Measurements from ENCODE around the gene TECPR1. TPM values are rescaled to one million over a fixed set of nuclear protein-coding genes. Genes with fewer than 3 reads are reported as not detected.

The TECPR1 gene, protein sequence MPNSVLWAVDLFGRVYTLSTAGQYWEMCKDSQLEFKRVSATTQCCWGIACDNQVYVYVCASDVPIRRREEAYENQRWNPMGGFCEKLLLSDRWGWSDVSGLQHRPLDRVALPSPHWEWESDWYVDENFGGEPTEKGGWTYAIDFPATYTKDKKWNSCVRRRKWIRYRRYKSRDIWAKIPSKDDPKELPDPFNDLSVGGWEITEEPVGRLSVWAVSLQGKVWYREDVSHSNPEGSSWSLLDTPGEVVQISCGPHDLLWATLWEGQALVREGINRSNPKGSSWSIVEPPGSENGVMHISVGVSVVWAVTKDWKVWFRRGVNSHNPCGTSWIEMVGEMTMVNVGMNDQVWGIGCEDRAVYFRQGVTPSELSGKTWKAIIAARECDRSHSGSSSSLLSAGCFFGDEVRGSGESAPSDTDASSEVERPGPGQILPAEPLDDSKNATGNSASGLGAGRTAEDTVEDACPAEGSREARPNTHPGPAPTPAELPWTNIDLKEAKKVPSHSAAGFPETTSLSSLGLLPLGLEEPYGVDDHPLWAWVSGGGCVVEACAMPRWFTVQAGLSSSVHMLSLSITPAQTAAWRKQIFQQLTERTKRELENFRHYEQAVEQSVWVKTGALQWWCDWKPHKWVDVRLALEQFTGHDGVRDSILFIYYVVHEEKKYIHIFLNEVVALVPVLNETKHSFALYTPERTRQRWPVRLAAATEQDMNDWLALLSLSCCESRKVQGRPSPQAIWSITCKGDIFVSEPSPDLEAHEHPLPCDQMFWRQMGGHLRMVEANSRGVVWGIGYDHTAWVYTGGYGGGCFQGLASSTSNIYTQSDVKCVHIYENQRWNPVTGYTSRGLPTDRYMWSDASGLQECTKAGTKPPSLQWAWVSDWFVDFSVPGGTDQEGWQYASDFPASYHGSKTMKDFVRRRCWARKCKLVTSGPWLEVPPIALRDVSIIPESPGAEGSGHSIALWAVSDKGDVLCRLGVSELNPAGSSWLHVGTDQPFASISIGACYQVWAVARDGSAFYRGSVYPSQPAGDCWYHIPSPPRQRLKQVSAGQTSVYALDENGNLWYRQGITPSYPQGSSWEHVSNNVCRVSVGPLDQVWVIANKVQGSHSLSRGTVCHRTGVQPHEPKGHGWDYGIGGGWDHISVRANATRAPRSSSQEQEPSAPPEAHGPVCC
- 3.5 to 12.3 TPM (median 7.6 TPM) in 5 replicates for total RNA-seq (2022; extraction: Qiagen RNA extraction; ENCODE audit: low read depth)

DNA sequence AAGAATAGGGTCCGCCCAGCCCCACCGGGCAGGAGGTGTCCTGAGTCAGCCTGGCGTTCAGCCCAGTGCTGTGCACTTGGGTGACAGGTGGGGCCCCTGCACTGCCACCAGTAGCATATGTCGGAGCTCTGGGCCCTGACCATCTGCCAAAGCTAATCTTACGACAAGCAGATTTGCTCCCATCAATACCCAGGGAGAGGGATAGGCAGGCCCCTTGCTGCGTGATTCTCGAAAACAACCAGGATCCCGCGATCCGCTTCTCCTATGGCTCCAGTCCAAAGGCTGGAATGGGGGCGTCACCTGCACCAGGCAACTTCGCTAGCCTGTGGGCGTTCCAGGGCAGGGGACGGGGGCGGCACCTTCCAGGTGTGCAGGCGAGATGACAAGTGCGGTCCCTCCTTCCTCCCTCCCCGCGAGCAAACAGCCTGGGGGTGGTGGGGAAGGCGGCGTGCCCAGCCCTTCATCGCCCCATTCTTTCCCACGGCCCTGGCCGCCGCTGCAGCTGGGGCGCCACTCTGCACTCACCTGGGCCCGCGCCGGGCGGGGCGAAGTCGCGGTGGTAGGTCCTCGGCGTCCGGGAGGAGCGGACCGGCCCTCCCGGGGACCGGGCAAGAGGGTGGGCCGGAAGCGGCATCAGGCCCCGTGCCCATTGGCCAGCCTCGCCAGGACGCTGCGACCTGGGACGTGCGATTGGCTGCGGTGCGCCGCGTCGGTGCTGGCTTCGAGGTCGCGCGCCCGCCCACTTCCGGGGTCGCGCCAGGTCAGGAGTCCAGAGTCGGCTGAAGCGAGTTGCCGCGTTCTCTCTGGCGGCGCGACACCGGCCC lies at the start of gene TECPR1:
Gene TECPR1 (minus strand): TSS at position 632 of the 824 bp plus-strand sequence. CDS start 6,086 bp downstream, outside the sequence.

GRCh38 chr7:98280791-98281756 lies 29.0 kb upstream of the TECPR1 start, which contains the start of gene BRI3:
TSS of gene BRI3 (plus strand) at chr7:98281686. CDS start at chr7:98281796, 110 bp downstream.

DNA sequence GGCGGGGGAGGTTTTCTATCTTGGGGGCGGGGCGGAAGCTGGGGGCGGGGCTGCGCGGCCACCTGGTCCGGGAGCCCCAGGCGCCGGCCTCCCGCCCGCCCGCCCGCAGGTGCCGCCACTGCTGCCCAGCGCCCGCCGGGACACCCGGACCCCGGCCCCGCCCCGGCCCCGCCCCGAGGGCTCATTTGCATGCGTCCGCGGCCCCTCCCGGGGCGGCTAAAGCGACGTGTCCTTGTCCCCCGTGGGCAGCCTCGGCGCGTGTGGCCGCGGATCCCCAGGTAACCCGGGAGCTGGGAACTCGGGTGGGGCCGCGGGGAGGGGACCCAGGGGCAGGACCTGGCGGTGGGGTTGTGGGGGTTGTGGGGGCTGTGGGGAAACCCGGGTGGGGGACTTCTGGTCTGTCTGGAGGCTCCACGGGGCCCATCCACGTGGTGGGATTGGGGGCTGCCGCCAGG lies 40.8 kb downstream of the TECPR1 start, which contains the start of gene BHLHA15:
Gene BHLHA15 (plus strand): TSS at position 219 of the 455 bp plus-strand sequence. CDS start 871 bp downstream, outside the sequence.

Other genes with a start within 250 kb of the TECPR1 start
- gene LMTK2, start 145.4 kb downstream of the TECPR1 start, total RNA-seq (2022; extraction: Qiagen RNA extraction; ENCODE audit: low read depth) = 8.0 to 12.3 TPM (median 9.3 TPM) in 5 replicates
- 0.36 to 0.56 TPM (median 0.53 TPM) in 4 of 5 replicates, not detected in the other for gene BHLHA15, start 40.8 kb downstream of the TECPR1 start, total RNA-seq (2022; extraction: Qiagen RNA extraction; ENCODE audit: low read depth)
- 120 to 188 TPM (median 162 TPM) in 5 replicates for gene BRI3, start 29.5 kb upstream of the TECPR1 start, total RNA-seq (2022; extraction: Qiagen RNA extraction; ENCODE audit: low read depth)
- 47.0 to 56.0 TPM (median 51.7 TPM) in 5 replicates for gene BAIAP2L1, start 148.9 kb upstream of the TECPR1 start, total RNA-seq (2022; extraction: Qiagen RNA extraction; ENCODE audit: low read depth)

All from A549 treated with ZK216348 at 1 μM for 4 hours (cell line).